GM20431 (cell line): ENCODE results near the gene S100PBP.
"Not testable (repeated sequence)": the region's sequence is repeated elsewhere in the genome, so short reads cannot be mapped to it uniquely, and the experiment has no call there.

Source experiments
- in situ Hi-C: fragments of 300-500 bp; cut with MseI, MboI; formaldehyde crosslinking; loops from one replicate; pipeline ENCODE4 v1.15.0; 2020; ENCODE audit warnings: low sequenced_read_pairs; ENCODE audit not compliant: unreplicated experiment

The S100PBP gene

DNA sequence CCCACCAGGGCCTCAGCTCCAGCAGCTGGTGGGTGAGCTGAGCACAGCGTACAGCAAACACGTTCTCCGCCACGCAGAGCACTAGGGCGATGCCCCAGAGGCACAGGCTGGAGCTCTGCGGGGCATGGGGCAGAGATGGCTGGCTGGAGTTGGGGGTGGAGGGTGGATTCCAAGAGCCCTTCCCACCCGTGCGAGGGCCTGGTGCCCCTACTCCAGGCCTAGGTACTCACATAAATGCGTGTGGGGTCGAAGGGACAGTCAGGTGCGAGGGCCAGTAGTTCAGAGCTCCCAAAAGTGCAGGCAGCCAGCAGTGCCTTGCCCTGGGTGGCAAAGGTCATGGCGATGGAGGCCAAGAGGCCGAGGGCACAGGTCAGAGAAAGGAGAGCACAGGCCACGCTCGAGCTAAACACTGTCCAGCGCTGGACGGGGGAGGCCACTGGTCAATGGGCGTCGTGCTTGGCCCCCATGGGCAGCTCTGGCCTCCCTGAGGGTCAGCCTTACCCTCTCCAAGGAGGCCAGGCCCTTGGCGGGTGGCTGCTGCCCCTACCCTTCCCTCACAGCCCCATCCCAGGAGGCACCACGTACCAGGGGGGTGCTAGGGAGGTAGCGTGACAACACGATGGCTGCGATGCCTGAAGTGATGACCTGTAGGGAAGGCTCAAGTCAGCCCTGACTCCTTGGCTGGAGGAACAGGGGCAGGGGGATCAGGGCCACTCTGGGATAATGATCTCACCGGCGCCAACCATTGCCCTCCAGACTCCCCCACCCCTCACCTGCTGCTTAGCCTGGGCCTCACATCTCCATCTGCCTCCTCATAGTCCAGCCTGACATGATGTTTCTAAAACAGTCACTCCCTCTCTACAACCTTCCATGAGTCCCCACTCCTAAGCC lies 78.1 kb downstream of the S100PBP start:
- in situ Hi-C loops = no loop called here

DNA sequence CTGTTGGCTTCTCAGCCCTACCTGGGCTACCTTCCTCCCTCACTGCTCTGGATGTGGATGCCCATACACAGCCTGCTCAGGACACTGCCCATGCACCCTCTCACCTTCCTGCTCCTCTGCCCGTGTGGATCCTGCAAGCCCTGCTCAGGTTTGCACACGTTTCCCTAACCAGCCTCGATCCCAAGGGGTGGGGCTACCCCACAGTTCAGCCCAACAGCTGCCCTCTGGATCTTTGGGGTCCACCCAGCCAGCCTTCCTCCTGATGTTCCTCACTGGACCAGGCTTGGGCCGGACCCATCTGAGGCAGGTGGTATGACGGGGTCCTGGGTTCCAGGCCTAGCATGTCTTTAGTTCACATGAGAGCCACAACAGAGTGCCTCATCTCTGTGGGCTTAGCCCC lies 79.0 kb downstream of the S100PBP start:
- in situ Hi-C loops = no loop called here

DNA sequence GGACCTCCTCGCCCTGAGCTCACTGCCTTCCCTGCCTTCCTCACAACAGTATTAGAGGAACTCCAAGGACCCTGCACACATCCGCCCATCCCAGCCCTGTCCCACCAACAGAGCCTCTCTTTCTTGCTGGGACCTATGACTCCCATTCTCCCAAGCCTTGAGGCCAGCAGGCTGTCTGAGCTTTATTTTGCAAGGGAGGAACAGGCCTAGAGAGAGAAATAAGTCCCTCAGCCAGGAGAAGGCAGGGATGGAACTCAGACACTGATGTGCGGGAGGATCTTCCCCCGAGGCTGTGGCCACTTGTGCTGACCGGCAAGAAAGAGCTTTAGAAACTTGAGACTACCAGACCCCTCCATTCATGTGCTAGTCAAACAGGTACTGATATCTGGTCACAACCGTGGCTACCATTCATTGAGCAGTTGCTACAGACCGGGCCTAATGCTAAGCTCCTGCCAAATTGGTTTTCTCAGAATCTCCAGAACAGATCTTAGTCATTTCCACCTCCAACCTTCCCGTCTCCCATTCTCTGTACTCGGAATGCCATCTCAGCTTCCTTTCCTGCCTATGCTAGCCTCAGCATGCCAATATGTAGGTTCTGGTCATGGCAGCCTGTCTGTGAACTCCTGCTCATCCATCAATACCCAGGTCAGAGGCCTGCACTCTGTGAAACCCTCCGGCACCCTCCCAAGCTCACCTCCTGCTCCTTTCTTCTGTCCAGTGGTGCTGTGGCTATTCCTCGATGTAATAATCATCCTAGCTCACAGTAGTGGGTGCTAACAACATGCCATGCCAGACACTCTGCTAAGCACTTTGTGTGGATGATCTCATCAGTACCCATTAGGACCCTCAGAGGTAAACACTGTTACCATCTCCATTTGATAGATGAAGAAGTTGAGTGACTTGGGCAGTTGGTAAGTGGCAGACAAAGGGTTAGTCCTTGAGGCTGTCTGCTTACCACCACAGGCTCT lies 79.9 kb downstream of the S100PBP start:
- in situ Hi-C loops = no loop called here

DNA sequence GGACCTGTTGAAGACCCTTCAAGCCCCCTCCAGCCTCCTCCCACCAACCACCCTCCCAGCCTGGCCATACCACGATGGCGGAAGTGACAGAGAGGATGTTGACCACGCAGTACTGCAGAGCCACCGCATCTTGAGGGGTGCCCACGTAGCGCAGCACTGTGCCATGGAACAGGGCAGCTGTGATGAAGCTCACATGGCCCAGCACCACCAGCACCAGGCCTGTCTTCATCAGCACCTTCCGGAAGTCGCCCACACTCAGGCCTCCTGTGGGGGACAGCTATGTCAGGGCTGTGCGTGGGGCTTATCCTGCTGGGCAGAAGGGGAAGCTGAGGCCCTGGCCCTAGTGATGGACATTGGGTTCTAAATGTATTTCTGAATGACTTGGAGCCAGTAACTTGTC lies 80.6 kb downstream of the S100PBP start:
- in situ Hi-C loops = no loop called here

DNA sequence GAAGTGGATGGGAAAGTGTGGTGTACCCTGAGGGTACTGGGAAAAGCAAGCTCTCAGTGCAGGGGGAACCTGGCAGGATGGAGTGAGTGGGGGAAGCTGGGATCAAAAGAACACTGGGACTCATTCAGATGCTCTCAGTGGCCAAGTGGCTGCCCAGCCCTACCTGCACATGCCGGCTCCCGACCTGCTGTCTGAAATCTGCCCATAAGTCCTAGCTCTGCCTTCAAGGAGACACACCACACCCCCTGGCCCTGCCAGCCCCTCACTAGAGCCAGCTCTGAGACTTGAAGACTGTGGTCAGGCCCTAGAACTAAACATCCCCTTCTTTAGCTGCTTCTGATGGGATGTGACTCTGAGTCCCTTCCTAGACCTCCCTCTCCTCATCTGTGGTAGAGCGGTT lies 81.5 kb downstream of the S100PBP start:
- in situ Hi-C loops = no loop called here

DNA sequence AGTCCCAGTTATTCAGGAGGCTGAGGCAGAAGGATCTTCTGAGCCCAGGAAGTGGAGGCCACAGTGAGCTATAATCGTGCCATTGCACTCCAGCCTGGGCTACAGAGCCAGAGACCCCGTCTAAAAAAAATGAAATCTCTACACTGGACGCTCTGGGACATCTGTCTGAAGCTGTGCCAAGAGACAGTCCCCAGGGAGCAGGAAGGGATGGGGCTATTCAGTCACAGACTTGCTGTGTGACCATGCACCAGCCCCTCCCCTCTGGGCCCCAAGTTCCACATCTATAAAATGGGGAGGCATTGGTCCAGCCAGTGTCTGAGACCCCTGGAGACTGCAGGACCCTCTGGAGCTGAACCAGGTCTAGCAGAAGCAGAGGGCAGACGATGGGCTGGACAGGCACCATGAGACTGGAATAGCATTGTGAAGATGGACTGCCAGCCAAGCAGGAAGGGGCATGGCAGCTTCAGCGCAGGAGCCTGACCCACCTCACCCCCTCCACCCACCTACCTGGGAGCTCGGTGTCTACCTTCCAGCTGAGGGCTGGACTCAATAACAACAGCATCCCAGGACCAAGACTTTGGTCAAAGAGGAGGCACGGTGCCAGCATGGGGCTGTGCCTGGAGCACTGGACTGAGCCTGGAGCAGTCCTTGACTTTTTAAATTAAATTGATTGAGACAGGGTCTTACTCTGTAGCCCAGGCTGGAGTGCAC lies 82.3 kb downstream of the S100PBP start:
- in situ Hi-C loops = no loop called here

DNA sequence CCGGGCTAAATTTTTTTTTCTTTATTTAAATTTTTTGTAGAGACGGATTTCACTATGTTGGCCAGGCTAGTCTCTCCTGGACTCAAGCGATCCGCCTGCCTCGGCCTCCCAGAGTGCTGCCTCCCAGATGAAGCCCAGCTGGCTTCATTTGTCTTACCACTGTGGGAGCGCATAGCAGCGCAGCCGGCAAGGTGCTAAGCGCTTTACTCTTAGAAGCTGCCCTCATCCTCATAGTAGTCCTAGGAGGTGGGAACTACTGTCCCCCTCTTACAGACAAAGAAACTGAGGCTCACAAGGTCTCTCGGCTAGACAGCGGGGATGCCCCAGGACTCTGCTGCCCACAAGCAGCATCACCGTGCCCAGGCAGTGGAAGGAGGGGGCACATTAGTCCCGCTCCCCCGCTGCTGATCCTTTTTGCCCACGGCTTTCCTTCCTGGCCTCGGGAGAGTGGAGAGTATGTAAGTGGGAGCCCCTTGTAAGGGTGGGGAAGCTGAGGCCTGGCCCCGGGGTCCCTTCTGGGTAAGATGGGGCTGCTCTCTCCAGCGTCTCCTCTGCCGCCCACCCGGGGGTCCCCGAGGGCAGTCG lies 83.0 kb downstream of the S100PBP start:
- in situ Hi-C loops = no loop called here

DNA sequence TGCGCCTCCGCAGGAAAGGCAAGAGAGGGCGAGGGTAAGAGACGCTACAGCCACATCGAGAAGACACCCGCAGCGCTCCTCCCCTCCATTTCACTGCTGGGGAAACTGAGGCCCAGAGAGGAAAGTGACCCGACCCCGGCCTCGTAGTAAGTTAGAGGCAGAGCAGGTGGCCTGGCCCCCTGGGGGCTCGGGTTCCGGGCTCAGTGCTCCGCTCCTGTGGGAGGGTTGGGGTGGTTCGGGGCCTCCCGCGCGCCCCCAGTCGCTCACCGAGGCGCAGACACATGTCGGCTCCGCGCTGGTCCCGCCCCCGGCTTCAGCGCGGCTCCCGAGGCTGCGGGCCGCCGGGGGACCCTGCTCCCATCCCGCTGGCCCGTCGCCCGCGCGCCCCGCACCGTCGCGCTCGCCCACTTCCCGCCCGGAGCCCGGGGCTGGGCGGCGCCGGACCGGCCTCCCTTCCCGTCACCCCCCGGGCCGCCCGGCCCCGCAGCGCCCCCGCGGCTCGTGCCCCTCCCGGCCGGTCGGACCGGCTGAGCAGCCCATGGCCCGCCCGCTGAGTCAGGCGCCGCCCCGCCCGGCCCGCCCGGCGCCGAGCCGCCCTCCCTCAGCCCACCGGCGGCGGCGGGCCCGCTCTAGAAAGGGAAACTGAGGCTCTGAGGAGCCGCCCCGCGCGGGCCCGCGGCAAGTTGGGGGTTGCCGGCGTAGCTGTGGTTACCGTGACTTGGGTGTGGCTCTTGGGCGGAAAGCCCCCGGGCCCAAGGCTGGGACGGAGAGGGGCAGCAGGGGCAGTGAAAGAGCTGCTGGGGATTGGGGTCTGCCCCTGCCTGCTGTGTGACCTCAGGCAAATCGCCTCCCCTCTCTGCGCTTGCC lies 83.7 kb downstream of the S100PBP start, which contains the start of gene TMEM54:
TMEM54 (minus strand) TSS at position 434 of the 867 bp plus-strand sequence; CDS start at position 283, 151 bp downstream.
- in situ Hi-C loops = no loop called here

DNA sequence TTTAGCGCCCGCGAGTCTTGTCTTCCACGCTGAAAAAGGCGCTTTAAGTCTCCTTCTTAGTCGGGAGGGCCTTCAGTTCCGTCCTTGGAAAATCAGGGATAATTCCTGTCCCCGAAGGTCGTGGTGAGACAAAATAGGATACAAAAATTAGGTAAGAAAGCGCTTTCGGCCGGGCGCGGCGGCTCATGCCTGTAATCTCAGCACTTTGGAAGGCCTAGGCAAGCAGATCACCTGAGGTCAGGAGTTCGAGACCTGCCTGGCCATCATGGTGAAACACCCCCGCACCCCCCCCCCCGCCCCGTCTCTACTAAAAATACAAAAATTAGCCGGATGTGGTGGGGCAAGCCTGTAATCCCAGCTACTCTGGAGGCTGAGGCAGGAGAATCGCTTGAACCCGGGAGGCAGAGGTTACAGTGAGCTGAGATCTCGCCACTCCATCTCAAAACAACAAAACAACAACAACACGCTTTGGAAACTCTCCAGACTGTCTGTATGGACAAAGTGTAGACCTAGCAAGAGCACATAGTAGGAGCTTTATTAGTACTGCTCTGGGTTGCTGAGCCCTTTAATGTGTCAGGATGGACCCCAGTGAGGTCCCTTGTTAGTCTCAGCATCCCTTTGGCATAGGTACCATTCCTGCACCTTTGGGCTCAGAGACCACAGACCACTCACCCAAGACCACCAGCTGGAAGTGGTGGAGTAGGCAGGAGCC lies 84.5 kb downstream of the S100PBP start:
- in situ Hi-C loops = no loop called here

DNA sequence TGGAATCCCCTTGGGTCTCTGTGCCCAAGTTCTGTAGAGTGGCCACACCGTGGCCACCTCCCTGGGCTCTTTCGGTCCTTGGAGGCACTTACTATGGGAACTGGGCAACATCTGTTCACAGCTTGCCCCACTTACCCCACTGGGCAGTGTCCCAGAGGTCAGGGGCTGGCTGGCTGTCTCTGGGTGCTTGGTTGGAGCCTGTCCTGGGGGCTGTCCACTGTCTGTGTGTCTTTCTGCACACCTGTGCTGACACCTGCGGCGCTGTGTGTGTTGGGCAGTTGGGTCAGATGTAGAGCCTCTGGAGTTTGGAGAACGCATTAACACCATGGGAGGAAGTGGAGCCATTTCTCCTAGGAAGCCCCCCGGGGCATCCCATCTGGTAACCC lies 85.1 kb downstream of the S100PBP start:
- in situ Hi-C loops = no loop called here

DNA sequence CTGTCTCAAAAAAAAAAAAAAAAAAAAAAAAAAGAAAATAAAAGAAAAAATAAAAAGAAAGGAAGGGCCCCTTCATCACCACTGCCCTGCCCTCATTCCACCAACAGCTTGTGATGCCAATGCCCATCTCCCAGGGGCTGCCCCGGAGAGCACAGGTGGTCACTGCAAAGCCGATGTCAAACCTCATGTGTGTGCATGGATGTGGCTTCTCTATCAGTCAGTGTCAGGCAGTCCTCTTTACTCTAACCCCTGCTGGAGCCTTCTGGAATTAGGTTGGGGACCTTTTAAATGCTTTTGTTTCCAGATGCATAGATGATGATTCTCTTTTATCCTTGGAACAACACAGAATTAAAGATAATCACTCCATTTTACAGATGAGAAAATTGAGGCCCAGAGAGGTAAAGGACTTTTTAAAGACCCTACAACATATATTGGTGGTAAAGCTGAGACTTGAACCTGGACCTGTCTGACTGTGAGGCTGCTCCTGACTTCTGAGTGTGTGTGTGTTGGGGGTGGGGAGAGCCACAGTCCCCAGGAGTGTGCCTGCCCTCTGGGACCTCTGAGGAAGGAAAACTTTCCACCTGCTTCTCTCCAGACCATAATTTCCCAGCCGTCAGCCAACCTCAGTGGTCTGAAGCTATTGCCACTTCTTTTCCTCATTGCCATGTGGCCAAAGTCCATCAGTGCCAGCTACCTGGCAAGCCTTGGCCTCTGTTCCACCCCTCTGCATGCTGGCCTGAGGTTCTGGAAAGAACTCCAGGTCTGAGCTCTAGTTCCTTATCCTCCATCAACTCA lies 86.7 kb downstream of the S100PBP start:
- in situ Hi-C loops = no loop called here

DNA sequence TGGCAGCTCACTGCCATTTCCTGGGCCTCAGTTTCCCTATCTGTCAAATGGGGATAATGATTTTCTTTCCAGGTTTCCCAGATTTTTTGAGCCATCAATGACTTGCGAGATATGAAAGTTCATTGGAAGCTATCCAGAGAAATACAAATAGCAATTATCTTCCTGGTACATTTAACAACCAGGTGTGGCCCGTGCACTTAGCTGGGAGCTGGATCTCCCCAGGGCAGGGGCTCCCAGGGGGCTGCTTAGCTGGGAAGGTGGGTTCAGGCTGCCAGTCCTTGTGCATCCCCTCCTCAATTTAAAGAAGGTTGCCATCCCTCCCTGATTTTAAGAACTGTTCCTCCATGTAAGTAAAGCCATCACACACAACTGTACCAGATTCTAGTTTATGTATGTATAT lies 87.3 kb downstream of the S100PBP start:
- in situ Hi-C loops = no loop called here

DNA sequence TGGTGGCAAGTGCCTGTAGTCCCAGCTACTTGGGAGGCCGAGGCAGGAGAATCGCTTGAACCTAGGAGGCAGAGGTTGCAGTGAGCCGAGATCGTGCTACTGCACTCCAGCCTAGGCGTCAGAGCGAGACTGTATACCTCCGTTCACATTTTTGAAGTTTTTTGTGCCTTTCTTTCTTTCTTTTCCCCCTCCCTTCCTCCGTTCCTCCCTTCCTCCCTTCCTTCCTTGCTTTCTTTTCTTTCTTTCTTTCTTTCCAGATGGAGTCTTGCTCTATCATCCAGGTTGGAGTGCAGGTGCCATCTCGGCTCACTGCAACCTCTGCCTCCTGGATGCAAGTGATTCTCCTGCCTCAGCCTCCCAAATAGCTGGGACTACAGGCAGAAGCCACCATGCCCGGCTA lies 88.1 kb downstream of the S100PBP start:
- in situ Hi-C loops = not testable (repeated sequence)

DNA sequence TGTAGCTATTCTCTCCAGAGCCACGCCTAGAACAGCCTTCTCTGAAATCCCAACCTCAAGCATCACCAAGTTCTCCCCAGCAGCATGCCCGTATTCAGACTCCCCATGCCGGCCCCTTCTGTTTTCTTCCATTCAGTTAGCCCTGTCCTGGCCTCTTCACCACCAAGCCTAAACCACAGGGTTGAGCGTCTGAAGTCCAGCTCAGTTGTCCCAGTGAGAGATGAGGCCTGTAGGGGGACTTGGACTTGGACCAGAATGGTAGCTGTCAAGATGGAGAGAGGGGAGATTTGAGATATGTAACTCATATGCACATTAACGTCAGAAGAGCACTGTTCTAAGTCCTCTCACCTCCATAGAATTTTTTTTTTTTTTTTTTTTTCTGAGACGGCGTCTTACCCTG lies 89.2 kb downstream of the S100PBP start:
- in situ Hi-C loops = no loop called here

DNA sequence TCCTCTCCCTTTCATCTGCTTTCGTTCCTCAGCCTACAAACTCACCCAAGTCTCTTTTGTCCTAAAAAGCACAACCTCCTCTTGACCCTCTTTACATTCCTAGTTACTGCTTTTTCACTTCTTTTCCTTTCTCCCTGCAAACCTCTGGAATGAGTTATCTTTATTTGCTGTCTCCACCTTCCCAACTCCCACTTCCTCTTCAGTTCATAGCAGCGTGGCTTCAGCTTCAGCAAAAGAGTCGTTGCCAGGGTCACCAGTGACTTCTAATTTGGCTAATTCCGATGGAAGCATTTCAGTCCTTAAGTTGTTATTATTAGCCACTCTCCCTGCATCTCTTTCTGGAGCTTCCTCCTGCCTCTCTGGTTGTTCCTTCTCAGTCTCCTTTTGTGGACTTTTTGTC lies 90.0 kb downstream of the S100PBP start:
- in situ Hi-C loops = no loop called here
